ENCODE measurements around the gene MED17.

Gene MED17

GRCh38 chr11:93840981-93841380, 56.9 kb downstream of the MED17 start:
- no peaks in the 10 kb centered on the region for H3K9me3 ChIP-seq (ENCODE audit: control insufficient read depth in 1 of 2, low read length in 2 of 2)
- H3K4me1 ChIP-seq (ENCODE audit: control insufficient read depth in 1 of 2, insufficient read depth in 2 of 2, low read length in 2 of 2) = no peaks in the 10 kb centered on the region
- H3K36me3 ChIP-seq (ENCODE audit: control insufficient read depth in 1 of 2, insufficient read depth in 2 of 2, low read length in 2 of 2) = no peaks in the 10 kb centered on the region
- H3K27me3 ChIP-seq (ENCODE audit: low read depth, low read length) = no peaks in the 10 kb centered on the region
- no peak overlapping the region for H3K27ac ChIP-seq (ENCODE audit: low read length)
- no peak overlapping the region for H3K4me3 ChIP-seq (ENCODE audit: low read depth in 1 of 2, low read length in 2 of 2)

GRCh38 chr11:93841446-93841845, 57.4 kb downstream of the MED17 start:
- no peak overlapping the region for H3K27ac ChIP-seq (ENCODE audit: low read length)
- H3K4me3 ChIP-seq (ENCODE audit: low read depth in 1 of 2, low read length in 2 of 2) = no peak overlapping the region
- no peaks in the 10 kb centered on the region for H3K4me1 ChIP-seq (ENCODE audit: control insufficient read depth in 1 of 2, insufficient read depth in 2 of 2, low read length in 2 of 2)
- H3K27me3 ChIP-seq (ENCODE audit: low read depth, low read length) = no peaks in the 10 kb centered on the region
- H3K9me3 ChIP-seq (ENCODE audit: control insufficient read depth in 1 of 2, low read length in 2 of 2) = no peaks in the 10 kb centered on the region
- H3K36me3 ChIP-seq (ENCODE audit: control insufficient read depth in 1 of 2, insufficient read depth in 2 of 2, low read length in 2 of 2) = no peaks in the 10 kb centered on the region

- H3K9me3 ChIP-seq (ENCODE audit: control insufficient read depth in 1 of 2, low read length in 2 of 2) = no peaks in the 10 kb centered on the region
- no peak overlapping the region for H3K27ac ChIP-seq (ENCODE audit: low read length)
- H3K4me1 ChIP-seq (ENCODE audit: control insufficient read depth in 1 of 2, insufficient read depth in 2 of 2, low read length in 2 of 2) = no peaks in the 10 kb centered on the region
- H3K36me3 ChIP-seq (ENCODE audit: control insufficient read depth in 1 of 2, insufficient read depth in 2 of 2, low read length in 2 of 2) = no peaks in the 10 kb centered on the region
- H3K27me3 ChIP-seq (ENCODE audit: low read depth, low read length) = no peaks in the 10 kb centered on the region
- H3K4me3 ChIP-seq (ENCODE audit: low read depth in 1 of 2, low read length in 2 of 2) = no peak overlapping the region
These were observed 58.0 kb downstream of the MED17 start for GRCh38 chr11:93842034-93842433.

GRCh38 chr11:93842461-93842860, 58.4 kb downstream of the MED17 start:
- H3K4me3 ChIP-seq (ENCODE audit: low read depth in 1 of 2, low read length in 2 of 2) = no peak overlapping the region
- no peak overlapping the region for H3K27ac ChIP-seq (ENCODE audit: low read length)
- no peaks in the 10 kb centered on the region for H3K4me1 ChIP-seq (ENCODE audit: control insufficient read depth in 1 of 2, insufficient read depth in 2 of 2, low read length in 2 of 2)
- H3K9me3 ChIP-seq (ENCODE audit: control insufficient read depth in 1 of 2, low read length in 2 of 2) = no peaks in the 10 kb centered on the region
- no peaks in the 10 kb centered on the region for H3K27me3 ChIP-seq (ENCODE audit: low read depth, low read length)
- no peaks in the 10 kb centered on the region for H3K36me3 ChIP-seq (ENCODE audit: control insufficient read depth in 1 of 2, insufficient read depth in 2 of 2, low read length in 2 of 2)

- Histone ChIP-seq H3K4me3 (ENCODE audit: low read depth in 1 of 2, low read length in 2 of 2) (no peak overlapping the region), H3K9me3 (ENCODE audit: control insufficient read depth in 1 of 2, low read length in 2 of 2) (no peaks in the 10 kb centered on the region), H3K27ac (ENCODE audit: low read length) (no peak overlapping the region), H3K27me3 (ENCODE audit: low read depth, low read length) (no peaks in the 10 kb centered on the region), H3K4me1 (ENCODE audit: control insufficient read depth in 1 of 2, insufficient read depth in 2 of 2, low read length in 2 of 2) (no peaks in the 10 kb centered on the region), H3K36me3 (ENCODE audit: control insufficient read depth in 1 of 2, insufficient read depth in 2 of 2, low read length in 2 of 2) (no peaks in the 10 kb centered on the region)
These were observed 59.8 kb downstream of the MED17 start for GRCh38 chr11:93843906-93844305.

GRCh38 chr11:93844568-93844967, 60.5 kb downstream of the MED17 start:
- no peaks in the 10 kb centered on the region for H3K9me3 ChIP-seq (ENCODE audit: control insufficient read depth in 1 of 2, low read length in 2 of 2)

GRCh38 chr11:93845181-93846092, 61.4 kb downstream of the MED17 start:
- Histone ChIP-seq H3K4me3 (ENCODE audit: low read depth in 1 of 2, low read length in 2 of 2) (no peak overlapping the region), H3K9me3 (ENCODE audit: control insufficient read depth in 1 of 2, low read length in 2 of 2) (no peaks in the 10 kb centered on the region), H3K27ac (ENCODE audit: low read length) (no peak overlapping the region), H3K27me3 (ENCODE audit: low read depth, low read length) (no peaks in the 10 kb centered on the region), H3K36me3 (ENCODE audit: control insufficient read depth in 1 of 2, insufficient read depth in 2 of 2, low read length in 2 of 2) (no peaks in the 10 kb centered on the region), H3K4me1 (ENCODE audit: control insufficient read depth in 1 of 2, insufficient read depth in 2 of 2, low read length in 2 of 2) (peaks cover 0 to 4% of the 10 kb centered on the region in 2 donors)

More at GRCh38 chr11:93844568-93844967, 60.5 kb downstream of the MED17 start:
- Histone ChIP-seq H3K27me3 (ENCODE audit: low read depth, low read length) (no peaks in the 10 kb centered on the region), H3K27ac (ENCODE audit: low read length) (no peak overlapping the region), H3K36me3 (ENCODE audit: control insufficient read depth in 1 of 2, insufficient read depth in 2 of 2, low read length in 2 of 2) (no peaks in the 10 kb centered on the region), H3K4me1 (ENCODE audit: control insufficient read depth in 1 of 2, insufficient read depth in 2 of 2, low read length in 2 of 2) (peaks cover 0 to 2% of the 10 kb centered on the region in 2 donors), H3K4me3 (ENCODE audit: low read depth in 1 of 2, low read length in 2 of 2) (no peak overlapping the region)

GRCh38 chr11:93846411-93846810, 62.3 kb downstream of the MED17 start:
- peaks cover 0 to 4% of the 10 kb centered on the region in 2 donors for H3K4me1 ChIP-seq (ENCODE audit: control insufficient read depth in 1 of 2, insufficient read depth in 2 of 2, low read length in 2 of 2)
- no peak overlapping the region for H3K27ac ChIP-seq (ENCODE audit: low read length)
- H3K36me3 ChIP-seq (ENCODE audit: control insufficient read depth in 1 of 2, insufficient read depth in 2 of 2, low read length in 2 of 2) = no peaks in the 10 kb centered on the region
- no peaks in the 10 kb centered on the region for H3K27me3 ChIP-seq (ENCODE audit: low read depth, low read length)
- H3K9me3 ChIP-seq (ENCODE audit: control insufficient read depth in 1 of 2, low read length in 2 of 2) = no peaks in the 10 kb centered on the region
- H3K4me3 ChIP-seq (ENCODE audit: low read depth in 1 of 2, low read length in 2 of 2) = no peak overlapping the region

- Histone ChIP-seq H3K4me1 (ENCODE audit: control insufficient read depth in 1 of 2, insufficient read depth in 2 of 2, low read length in 2 of 2) (peaks cover 0 to 4% of the 10 kb centered on the region in 2 donors), H3K9me3 (ENCODE audit: control insufficient read depth in 1 of 2, low read length in 2 of 2) (no peaks in the 10 kb centered on the region), H3K36me3 (ENCODE audit: control insufficient read depth in 1 of 2, insufficient read depth in 2 of 2, low read length in 2 of 2) (no peaks in the 10 kb centered on the region), H3K27ac (ENCODE audit: low read length) (no peak overlapping the region), H3K4me3 (ENCODE audit: low read depth in 1 of 2, low read length in 2 of 2) (peak overlapping the region in 1 of 2 donors; percentile 39), H3K27me3 (ENCODE audit: low read depth, low read length) (no peaks in the 10 kb centered on the region)
These were observed 65.1 kb downstream of the MED17 start for GRCh38 chr11:93849201-93849600.

GRCh38 chr11:93849751-93850593, 65.9 kb downstream of the MED17 start:
- Histone ChIP-seq H3K9me3 (ENCODE audit: control insufficient read depth in 1 of 2, low read length in 2 of 2) (no peaks in the 10 kb centered on the region), H3K4me3 (ENCODE audit: low read depth in 1 of 2, low read length in 2 of 2) (peak overlapping the region; percentile 39 to 74), H3K27me3 (ENCODE audit: low read depth, low read length) (no peaks in the 10 kb centered on the region), H3K36me3 (ENCODE audit: control insufficient read depth in 1 of 2, insufficient read depth in 2 of 2, low read length in 2 of 2) (no peaks in the 10 kb centered on the region), H3K27ac (ENCODE audit: low read length) (no peak overlapping the region), H3K4me1 (ENCODE audit: control insufficient read depth in 1 of 2, insufficient read depth in 2 of 2, low read length in 2 of 2) (peaks cover 0 to 4% of the 10 kb centered on the region in 2 donors)

- Histone ChIP-seq H3K27me3 (ENCODE audit: low read depth, low read length) (no peaks in the 10 kb centered on the region), H3K4me3 (ENCODE audit: low read depth in 1 of 2, low read length in 2 of 2) (peak within 1 kb of the TSS; percentile 39 to 74), H3K4me1 (ENCODE audit: control insufficient read depth in 1 of 2, insufficient read depth in 2 of 2, low read length in 2 of 2) (peaks cover 0 to 4% of the 10 kb centered on the region in 2 donors), H3K36me3 (ENCODE audit: control insufficient read depth in 1 of 2, insufficient read depth in 2 of 2, low read length in 2 of 2) (no peaks in the 10 kb centered on the region), H3K27ac (ENCODE audit: low read length) (no peak within 1 kb of the TSS), H3K9me3 (ENCODE audit: control insufficient read depth in 1 of 2, low read length in 2 of 2) (no peaks in the 10 kb centered on the region)
These were observed 66.5 kb downstream of the MED17 start, which contains the start of gene VSTM5 for GRCh38 chr11:93850594-93851018. VSTM5 (minus strand) TSS chr11:93850618; CDS start chr11:93850502, 116 bp downstream.

Data from muscle layer of duodenum (tissue), 2 donors.